NCI-H1048 (cell line): ENCODE results near the gene PHKB.

ENCODE experiments used
- DNase-seq: peaks from one replicate; lab custom pipeline; 2025; lab: John Stamatoyannopoulos, UW

PHKB gene

DNA sequence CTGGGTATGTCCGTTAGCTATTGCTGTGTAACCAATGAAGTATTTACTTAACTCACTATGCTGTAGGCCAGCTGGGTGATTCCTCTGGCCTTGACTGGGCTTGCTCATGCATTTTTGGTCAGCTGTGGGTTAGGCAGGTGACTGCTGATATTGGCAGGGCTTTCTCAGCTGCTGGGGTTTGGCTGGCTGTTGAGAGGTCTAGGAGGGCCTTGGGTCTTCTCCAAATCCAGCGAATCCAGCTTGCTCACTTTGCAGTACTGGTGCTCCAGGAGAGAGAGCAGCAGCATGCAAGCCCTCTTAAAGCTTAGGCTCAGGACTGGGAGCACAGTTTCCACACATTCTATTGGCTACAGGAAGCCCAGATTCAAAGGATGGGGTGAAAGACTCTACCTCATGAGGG, 270.1 kb downstream of the PHKB start:
- no peak for DNase-seq

DNA sequence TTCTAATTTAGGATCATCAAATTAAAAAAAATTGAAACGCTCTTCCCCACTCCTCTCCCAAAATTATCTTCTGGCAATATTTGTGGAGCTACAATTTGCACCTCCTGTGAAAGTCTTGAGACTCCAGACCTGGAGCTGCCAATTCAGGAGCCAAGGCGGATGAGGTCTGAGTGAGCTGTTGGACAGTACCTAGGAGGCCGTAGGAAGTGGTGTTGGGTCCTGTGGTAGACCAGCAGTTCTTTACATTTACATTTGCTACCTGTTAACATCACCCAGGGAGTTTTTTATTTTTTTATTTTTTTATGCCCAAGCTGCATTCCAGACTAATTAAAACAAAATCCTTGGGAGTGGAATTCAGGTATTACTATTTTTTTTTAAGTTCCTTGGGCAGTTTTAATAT, 271.0 kb downstream of the PHKB start:
- no peak for DNase-seq

DNA sequence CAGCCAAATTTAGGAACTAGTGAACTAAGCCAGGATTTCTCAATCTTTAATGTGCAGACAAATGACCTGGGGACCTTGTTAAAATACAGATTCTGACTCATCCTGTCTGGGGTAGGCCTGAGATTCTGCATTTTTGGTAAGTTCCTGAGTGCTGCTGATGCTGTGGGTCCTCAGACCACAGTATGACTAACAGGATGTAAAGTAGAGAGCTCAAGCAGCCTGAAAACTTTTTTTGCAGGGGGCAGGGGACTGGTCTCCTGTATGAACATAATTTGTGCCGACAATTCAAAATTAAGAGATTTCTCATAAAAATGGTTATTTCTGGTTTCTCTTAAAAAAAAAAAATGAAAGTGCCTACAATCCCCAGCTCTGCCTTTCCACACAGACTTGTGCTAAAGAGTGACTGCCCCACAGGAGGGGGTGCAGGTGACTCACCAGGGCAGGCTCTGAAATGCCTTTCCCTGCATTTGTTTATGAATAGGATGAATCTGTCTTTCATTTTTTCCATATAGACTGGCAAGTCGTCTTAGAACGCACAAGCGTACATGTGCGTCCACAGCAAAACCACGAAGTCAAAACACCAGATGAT, 271.5 kb downstream of the PHKB start:
- no peak for DNase-seq

DNA sequence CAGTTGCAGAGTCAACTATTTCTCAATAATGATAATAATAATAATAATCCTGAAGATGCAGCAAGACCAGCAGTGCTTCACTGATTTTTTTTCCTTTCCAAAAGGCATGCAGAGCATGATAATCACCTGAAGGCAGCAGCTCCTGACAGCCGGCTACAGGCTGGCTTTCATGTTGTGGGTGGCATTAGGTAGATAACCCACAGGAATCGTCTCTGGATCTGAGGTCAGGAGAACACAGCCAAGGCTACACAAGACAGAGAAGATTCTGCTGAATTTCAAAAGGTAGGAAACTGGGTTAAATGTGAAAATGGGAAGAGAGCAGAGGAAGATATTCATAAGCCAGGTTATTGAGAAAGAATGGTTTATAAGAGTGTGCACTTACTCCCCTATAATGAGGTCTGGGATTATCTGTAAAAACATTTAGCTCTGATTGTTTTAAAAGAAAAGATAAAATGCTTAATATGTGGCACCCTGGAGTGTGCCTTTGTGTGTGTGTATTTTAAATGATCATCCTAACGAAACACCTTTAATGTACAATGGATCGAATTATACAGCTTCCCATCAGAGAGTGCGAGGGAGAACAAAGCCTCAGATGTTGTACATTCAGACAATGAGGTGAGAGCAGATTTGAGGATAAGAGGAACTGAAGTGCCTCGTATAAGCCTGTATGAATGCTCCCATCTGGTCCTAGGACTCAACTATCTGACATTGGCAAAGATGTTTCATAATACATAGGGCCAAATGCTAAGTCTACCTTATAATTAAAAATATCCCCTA, 273.1 kb downstream of the PHKB start:
- no peak for DNase-seq

DNA sequence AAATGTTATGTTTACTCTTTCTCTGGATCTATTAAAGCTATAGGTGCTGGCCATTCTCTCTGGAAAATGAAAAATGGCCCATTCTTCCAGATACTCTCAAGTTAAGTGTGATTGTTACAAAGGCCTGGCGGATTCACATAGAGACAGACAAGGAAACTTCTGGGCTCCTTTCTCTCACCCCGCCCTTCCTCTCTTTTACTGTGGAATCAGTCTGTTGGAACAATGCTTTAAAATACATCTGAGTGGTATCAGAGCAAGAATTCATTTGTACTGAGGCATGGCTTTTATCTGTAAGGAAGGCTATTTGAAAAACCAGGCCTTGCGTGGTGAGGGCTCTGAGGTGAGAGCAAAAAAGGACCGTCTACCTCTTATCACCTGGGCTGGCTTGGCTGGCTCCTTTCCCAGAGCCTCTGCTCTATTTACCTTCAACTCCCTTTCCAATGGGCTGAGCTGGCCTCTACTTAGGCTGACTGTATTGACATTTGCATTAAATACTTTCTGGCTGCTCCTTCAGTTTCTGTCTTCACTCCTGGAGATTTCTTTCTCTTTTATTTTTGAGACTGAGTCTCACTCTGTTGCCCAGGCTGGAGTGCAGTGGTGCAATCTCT, 274.0 kb downstream of the PHKB start:
- no peak for DNase-seq

DNA sequence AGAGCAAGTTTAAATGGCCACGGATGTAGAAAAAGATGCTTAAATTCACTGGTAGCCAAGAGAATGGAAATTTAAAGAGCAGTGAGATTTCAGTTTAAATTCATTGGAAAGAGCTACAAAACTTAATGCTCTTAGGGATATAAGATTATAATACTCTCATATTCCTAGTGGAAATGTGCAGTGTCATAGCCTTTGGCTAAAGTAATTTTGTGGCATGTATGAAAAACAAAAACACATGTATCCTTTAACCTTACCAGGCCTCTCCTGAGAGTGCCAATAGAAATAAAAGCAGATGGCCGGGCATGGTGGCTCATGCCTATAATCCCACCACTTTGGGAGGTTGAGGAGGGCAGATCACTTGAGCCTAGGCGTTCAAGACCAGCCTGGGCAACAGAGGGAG, 289.2 kb downstream of the PHKB start:
- no peak for DNase-seq
